ENCODE data around the gene SLC25A29.

The SLC25A29 gene

DNA sequence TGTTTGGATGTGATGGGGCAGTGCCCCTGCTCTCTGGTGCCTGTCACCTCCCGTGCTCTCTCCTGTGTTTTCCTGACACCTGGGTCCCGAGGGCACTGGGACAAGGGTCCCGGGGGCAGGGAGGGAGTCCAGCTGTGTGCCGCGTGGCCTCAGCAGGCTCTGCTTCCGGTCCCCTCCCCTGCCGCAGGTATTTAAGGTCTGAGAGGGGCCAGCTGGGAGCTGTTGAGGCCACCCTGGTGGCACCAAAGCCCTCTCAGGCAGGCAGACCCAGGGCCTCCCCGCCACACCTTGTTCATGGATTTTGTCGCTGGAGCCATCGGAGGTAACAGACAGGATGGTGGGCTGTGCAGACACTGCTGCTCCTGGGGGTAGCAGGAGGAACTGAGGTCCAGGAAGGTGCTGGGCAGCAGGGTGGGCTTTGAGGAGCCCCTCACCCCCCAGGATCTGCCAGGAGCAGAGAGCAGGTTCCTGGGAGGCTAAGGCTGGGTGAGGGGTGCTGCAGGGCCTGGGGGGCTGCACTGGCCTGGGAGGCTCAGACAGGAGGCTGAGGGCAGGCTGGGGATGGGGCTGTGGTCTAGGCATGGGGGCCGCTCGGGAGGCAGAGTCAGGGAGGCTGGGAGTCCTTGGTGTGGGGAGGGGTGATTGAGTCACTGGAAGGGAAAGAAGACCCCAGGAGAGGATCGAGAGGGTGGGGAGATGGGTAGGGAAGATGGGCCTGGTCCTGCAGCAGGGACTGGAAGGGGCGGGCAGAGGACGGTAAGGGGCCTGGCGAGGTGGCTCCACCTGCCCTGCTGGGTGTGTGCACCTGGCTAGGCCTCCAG lies 17.1 kb upstream of the SLC25A29 start, which contains the start of gene SLC25A47:
TSS of gene SLC25A47 (plus strand) at position 219 of the 821 bp plus-strand sequence. CDS start at position 295, 76 bp downstream.
- no peak for DNase-seq (ENCODE audit: low spot score)
- no peak within 1 kb of the TSS for H3K27ac ChIP-seq (replicated peaks; ENCODE audit: low read length)
- H3K23ac ChIP-seq (ENCODE audit: low read depth, low read length, poor library complexity): peak within 1 kb of the TSS; percentile 77
- H4K8ac ChIP-seq (ENCODE audit: low read depth, low read length): peak within 1 kb of the TSS; percentile 32
- peak within 1 kb of the TSS; percentile 89 for H2BK12ac ChIP-seq (ENCODE audit: low read length)
- H3K4me3 ChIP-seq (ENCODE audit: low read length in 2 of 2): no peak within 1 kb of the TSS
- H3K4me1 ChIP-seq (ENCODE audit: control insufficient read depth in 2 of 2, insufficient read depth in 1 of 2, low read depth in 1 of 2, low read length in 2 of 2): peaks cover 0 to 3% of the 10 kb centered on the region in 2 donors
- no peaks in the 10 kb centered on the region for H3K36me3 ChIP-seq (replicated peaks in 1 of 2; ENCODE audit: control insufficient read depth in 2 of 2, insufficient read depth in 2 of 2, low read length in 2 of 2)
- H3K9me3 ChIP-seq (replicated peaks in 1 of 2; ENCODE audit: control insufficient read depth in 2 of 2, insufficient read depth in 1 of 2, low read depth in 1 of 2, low read length in 2 of 2): no peaks in the 10 kb centered on the region
- H3K27me3 ChIP-seq (ENCODE audit: control insufficient read depth in 3 of 3, insufficient read depth in 3 of 3, low read depth in 1 of 3, low read length in 3 of 3): peaks cover 0 to 45% (median 0%) of the 10 kb centered on the region in 3 experiments
- WGBS, 2 donors (ENCODE audit: extremely low coverage in 2 of 2, insufficient read length in 2 of 2, insufficient replicate concordance in 1 of 2): no CpG with 5 or more reads among the region's 16 CpGs
- H3K14ac ChIP-seq (ENCODE audit: low read length): peak within 1 kb of the TSS; percentile 75
- H3K9ac ChIP-seq (ENCODE audit: low read depth, low read length, poor library complexity): peak within 1 kb of the TSS; percentile 18
- no peaks in the 10 kb centered on the region for H3K79me1 ChIP-seq (ENCODE audit: low read depth, low read length)
- H2BK15ac ChIP-seq (ENCODE audit: low read length): peak within 1 kb of the TSS; percentile 91
- H2AFZ ChIP-seq (ENCODE audit: low read length): no peak within 1 kb of the TSS
- no peak within 1 kb of the TSS for H3K4ac ChIP-seq (ENCODE audit: low read length)
- peak within 1 kb of the TSS; percentile 68 for H4K91ac ChIP-seq (ENCODE audit: low read depth, low read length, poor library complexity)
- no peak within 1 kb of the TSS for H3K4me2 ChIP-seq (ENCODE audit: insufficient read depth, low read length, poor library complexity, severe bottlenecking)
- H2AK5ac ChIP-seq (ENCODE audit: low read depth, low read length): peak within 1 kb of the TSS; percentile 86
- H3K18ac ChIP-seq (ENCODE audit: low read length): peak within 1 kb of the TSS; percentile 83
- peak within 1 kb of the TSS; percentile 35 for H2BK120ac ChIP-seq (ENCODE audit: low read depth, low read length)
- peak within 1 kb of the TSS; percentile 62 for H2BK5ac ChIP-seq (ENCODE audit: low read length)

- H2BK120ac ChIP-seq (ENCODE audit: low read depth, low read length): peak overlapping the region; percentile 35
- H3K4me2 ChIP-seq (ENCODE audit: insufficient read depth, low read length, poor library complexity, severe bottlenecking): no peak overlapping the region
- H2AK5ac ChIP-seq (ENCODE audit: low read depth, low read length): peak overlapping the region; percentile 79
- H3K36me3 ChIP-seq (replicated peaks in 1 of 2; ENCODE audit: control insufficient read depth in 2 of 2, insufficient read depth in 2 of 2, low read length in 2 of 2): no peaks in the 10 kb centered on the region
- H3K27me3 ChIP-seq (ENCODE audit: control insufficient read depth in 3 of 3, insufficient read depth in 3 of 3, low read depth in 1 of 3, low read length in 3 of 3): peaks cover 0 to 45% (median 0%) of the 10 kb centered on the region in 3 experiments
- WGBS, 2 donors (ENCODE audit: extremely low coverage in 2 of 2, insufficient read length in 2 of 2, insufficient replicate concordance in 1 of 2): no CpG with 5 or more reads among the region's 15 CpGs
- H3K14ac ChIP-seq (ENCODE audit: low read length): peak overlapping the region; percentile 6
- H2AFZ ChIP-seq (ENCODE audit: low read length): no peak overlapping the region
- H3K18ac ChIP-seq (ENCODE audit: low read length): peak overlapping the region; percentile 58
- H2BK5ac ChIP-seq (ENCODE audit: low read length): peak overlapping the region; percentile 62
- peak overlapping the region; percentile 77 for H3K23ac ChIP-seq (ENCODE audit: low read depth, low read length, poor library complexity)
- DNase-seq (ENCODE audit: low spot score): no peak
- H3K9me3 ChIP-seq (replicated peaks in 1 of 2; ENCODE audit: control insufficient read depth in 2 of 2, insufficient read depth in 1 of 2, low read depth in 1 of 2, low read length in 2 of 2): no peaks in the 10 kb centered on the region
- no peak overlapping the region for H3K4ac ChIP-seq (ENCODE audit: low read length)
- no peak overlapping the region for H3K4me3 ChIP-seq (ENCODE audit: low read length in 2 of 2)
- peak overlapping the region; percentile 68 for H4K91ac ChIP-seq (ENCODE audit: low read depth, low read length, poor library complexity)
- H4K8ac ChIP-seq (ENCODE audit: low read depth, low read length): peak overlapping the region; percentile 32
- H3K27ac ChIP-seq (replicated peaks; ENCODE audit: low read length): no peak overlapping the region
- H3K9ac ChIP-seq (ENCODE audit: low read depth, low read length, poor library complexity): no peak overlapping the region
- no peak overlapping the region for H2BK12ac ChIP-seq (ENCODE audit: low read length)
- H3K79me1 ChIP-seq (ENCODE audit: low read depth, low read length): no peaks in the 10 kb centered on the region
- peaks cover 0 to 4% of the 10 kb centered on the region in 2 donors for H3K4me1 ChIP-seq (ENCODE audit: control insufficient read depth in 2 of 2, insufficient read depth in 1 of 2, low read depth in 1 of 2, low read length in 2 of 2)
- peak overlapping the region; percentile 84 for H2BK15ac ChIP-seq (ENCODE audit: low read length)
Measured at GRCh38 chr14:100322138-100322957, 16.1 kb upstream of the SLC25A29 start.

DNA sequence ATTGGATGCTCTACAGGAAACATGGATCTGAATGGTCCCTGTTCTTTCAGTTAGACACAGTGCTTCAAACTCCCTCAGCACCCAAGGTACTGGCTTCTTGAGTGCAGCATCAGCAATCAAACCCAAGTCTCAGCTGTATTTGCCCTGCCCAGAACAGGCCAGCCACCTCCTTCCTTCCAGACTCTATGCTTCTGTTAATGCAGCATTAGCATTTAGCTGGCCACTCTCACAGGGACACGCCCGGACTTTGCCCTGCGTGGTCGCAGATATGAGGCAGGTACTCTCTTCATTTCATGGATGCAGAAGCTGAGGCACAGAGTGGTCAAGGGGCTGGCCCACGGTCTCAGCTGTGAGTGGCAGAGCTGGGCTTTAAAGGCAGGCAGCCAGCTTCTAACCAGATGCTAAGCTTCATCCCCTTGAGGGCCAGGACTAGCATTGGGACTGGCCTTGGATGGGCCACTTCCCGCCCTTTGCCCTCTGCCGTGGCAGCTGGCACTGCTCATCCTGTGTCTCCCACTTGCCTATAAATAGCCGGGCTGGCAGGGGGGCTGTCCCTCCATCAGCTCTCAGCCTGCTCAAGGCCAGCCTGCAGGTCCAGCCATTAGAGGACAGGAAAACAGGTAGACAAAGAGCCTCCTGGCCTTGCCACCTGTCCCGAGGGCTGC lies 15.4 kb upstream of the SLC25A29 start:
- H2BK15ac ChIP-seq (ENCODE audit: low read length): no peak overlapping the region
- H3K36me3 ChIP-seq (replicated peaks in 1 of 2; ENCODE audit: control insufficient read depth in 2 of 2, insufficient read depth in 2 of 2, low read length in 2 of 2): no peaks in the 10 kb centered on the region
- peak overlapping the region; percentile 79 for H2AK5ac ChIP-seq (ENCODE audit: low read depth, low read length)
- H3K4me3 ChIP-seq (ENCODE audit: low read length in 2 of 2): no peak overlapping the region
- WGBS, 2 donors (ENCODE audit: extremely low coverage in 2 of 2, insufficient read length in 2 of 2, insufficient replicate concordance in 1 of 2): no CpG with 5 or more reads among the region's 9 CpGs
- H3K14ac ChIP-seq (ENCODE audit: low read length): no peak overlapping the region
- H3K18ac ChIP-seq (ENCODE audit: low read length): no peak overlapping the region
- H4K8ac ChIP-seq (ENCODE audit: low read depth, low read length): no peak overlapping the region
- H2AFZ ChIP-seq (ENCODE audit: low read length): no peak overlapping the region
- H2BK5ac ChIP-seq (ENCODE audit: low read length): peak overlapping the region; percentile 62
- H3K79me1 ChIP-seq (ENCODE audit: low read depth, low read length): no peaks in the 10 kb centered on the region
- H2BK12ac ChIP-seq (ENCODE audit: low read length): no peak overlapping the region
- no peak overlapping the region for H4K91ac ChIP-seq (ENCODE audit: low read depth, low read length, poor library complexity)
- no peak overlapping the region for H3K23ac ChIP-seq (ENCODE audit: low read depth, low read length, poor library complexity)
- no peaks in the 10 kb centered on the region for H3K9me3 ChIP-seq (replicated peaks in 1 of 2; ENCODE audit: control insufficient read depth in 2 of 2, insufficient read depth in 1 of 2, low read depth in 1 of 2, low read length in 2 of 2)
- no peak overlapping the region for H3K27ac ChIP-seq (replicated peaks; ENCODE audit: low read length)
- H3K4me2 ChIP-seq (ENCODE audit: insufficient read depth, low read length, poor library complexity, severe bottlenecking): no peak overlapping the region
- peaks cover 0 to 4% of the 10 kb centered on the region in 2 donors for H3K4me1 ChIP-seq (ENCODE audit: control insufficient read depth in 2 of 2, insufficient read depth in 1 of 2, low read depth in 1 of 2, low read length in 2 of 2)
- peaks cover 0 to 45% (median 0%) of the 10 kb centered on the region in 3 experiments for H3K27me3 ChIP-seq (ENCODE audit: control insufficient read depth in 3 of 3, insufficient read depth in 3 of 3, low read depth in 1 of 3, low read length in 3 of 3)
- no peak for DNase-seq (ENCODE audit: low spot score)
- H3K9ac ChIP-seq (ENCODE audit: low read depth, low read length, poor library complexity): no peak overlapping the region
- H2BK120ac ChIP-seq (ENCODE audit: low read depth, low read length): peak overlapping the region; percentile 35
- no peak overlapping the region for H3K4ac ChIP-seq (ENCODE audit: low read length)

Measured in neuronal stem cell (in vitro differentiated cells).